ENCODE results near the gene LPP. TPM values are rescaled to one million over a fixed set of nuclear protein-coding genes. Genes with fewer than 3 reads are reported as not detected.

LPP gene
- total RNA-seq, 1 donor from 2014 or later: 218 TPM

DNA sequence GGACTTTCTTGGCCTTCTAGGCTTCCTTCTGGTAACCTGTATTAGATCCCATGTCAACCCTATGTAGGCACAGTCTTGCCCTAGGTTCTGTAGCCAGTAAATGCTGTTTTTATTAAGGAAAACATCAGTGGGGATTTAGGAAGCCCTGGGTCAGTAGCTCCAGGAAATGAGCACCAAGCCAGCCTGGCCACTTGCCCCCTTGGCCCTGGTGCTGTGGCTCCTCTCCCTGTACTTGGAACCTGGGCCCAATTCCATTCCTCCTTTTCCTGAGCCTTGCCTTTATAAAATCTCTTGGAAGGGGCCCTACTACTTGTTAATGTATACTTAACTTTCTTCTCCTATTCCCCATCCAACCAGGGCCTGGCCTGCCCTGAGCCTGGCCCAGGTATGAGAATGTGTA lies 774.0 kb downstream of the LPP start:
- H3K27me3 ChIP-seq (ENCODE audit: control insufficient read depth, insufficient read depth, low read length): no peaks in the 10 kb centered on the region
- TF ChIP-seq, protein P1, sequence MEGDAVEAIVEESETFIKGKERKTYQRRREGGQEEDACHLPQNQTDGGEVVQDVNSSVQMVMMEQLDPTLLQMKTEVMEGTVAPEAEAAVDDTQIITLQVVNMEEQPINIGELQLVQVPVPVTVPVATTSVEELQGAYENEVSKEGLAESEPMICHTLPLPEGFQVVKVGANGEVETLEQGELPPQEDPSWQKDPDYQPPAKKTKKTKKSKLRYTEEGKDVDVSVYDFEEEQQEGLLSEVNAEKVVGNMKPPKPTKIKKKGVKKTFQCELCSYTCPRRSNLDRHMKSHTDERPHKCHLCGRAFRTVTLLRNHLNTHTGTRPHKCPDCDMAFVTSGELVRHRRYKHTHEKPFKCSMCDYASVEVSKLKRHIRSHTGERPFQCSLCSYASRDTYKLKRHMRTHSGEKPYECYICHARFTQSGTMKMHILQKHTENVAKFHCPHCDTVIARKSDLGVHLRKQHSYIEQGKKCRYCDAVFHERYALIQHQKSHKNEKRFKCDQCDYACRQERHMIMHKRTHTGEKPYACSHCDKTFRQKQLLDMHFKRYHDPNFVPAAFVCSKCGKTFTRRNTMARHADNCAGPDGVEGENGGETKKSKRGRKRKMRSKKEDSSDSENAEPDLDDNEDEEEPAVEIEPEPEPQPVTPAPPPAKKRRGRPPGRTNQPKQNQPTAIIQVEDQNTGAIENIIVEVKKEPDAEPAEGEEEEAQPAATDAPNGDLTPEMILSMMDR (IDR thresholded peaks at IDR 0.05; ENCODE audit: insufficient read depth, low read length, poor library complexity, severe bottlenecking): no peak
- H3K36me3 ChIP-seq (ENCODE audit: control insufficient read depth, insufficient read depth, low read length): no peaks in the 10 kb centered on the region
- no peak for DNase-seq (ENCODE audit: low read depth)
- H3K4me3 ChIP-seq (ENCODE audit: low read depth, low read length): no peak overlapping the region

DNA sequence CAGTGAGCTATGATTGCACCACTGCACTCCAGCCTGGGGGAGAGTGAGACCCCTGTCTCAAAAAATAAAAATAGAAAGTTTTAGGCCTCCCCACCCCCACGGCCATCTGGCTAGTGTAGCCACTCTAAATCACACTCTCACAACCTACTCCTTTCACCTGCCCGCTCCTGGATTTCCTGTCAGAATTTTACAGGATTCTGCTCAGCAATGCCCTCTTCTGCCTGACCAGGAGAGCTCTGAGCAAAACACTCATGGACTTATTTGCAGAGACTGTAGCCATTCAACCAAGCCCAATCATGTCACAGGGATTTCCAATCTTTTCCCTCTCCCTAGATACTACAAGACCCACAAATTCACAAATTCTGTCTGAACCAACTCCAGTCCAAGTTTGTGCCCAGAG lies 775.2 kb downstream of the LPP start:
- no peaks in the 10 kb centered on the region for H3K36me3 ChIP-seq (ENCODE audit: control insufficient read depth, insufficient read depth, low read length)
- H3K27me3 ChIP-seq (ENCODE audit: control insufficient read depth, insufficient read depth, low read length): no peaks in the 10 kb centered on the region
- no peak overlapping the region for H3K4me3 ChIP-seq (ENCODE audit: low read depth, low read length)
- no peak for DNase-seq (ENCODE audit: low read depth)
- TF ChIP-seq, protein P1 (IDR thresholded peaks at IDR 0.05; ENCODE audit: insufficient read depth, low read length, poor library complexity, severe bottlenecking): peak; percentile 35

DNA sequence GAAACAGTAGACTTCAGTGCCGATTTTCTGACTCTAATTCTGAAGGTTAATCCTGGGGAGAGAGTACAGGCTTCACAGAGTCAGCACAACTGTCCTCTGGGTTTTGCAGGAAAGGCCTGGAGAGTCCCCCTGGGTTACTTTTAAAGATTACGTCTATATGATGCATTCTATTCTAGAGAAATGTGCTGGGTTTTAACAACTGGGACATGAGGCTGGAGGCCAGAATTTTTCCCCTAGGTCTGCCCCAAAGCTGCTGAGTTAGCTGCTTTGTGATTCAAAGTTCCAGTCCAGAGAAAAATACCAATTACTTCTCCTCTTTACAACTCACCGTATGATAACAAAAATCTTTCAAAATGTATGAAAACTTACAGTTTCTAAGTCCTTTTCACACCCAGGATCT lies 777.1 kb downstream of the LPP start:
- no peak overlapping the region for H3K4me3 ChIP-seq (ENCODE audit: low read depth, low read length)
- no peak for DNase-seq (ENCODE audit: low read depth)
- TF ChIP-seq, protein P1 (IDR thresholded peaks at IDR 0.05; ENCODE audit: insufficient read depth, low read length, poor library complexity, severe bottlenecking): no peak
- no peaks in the 10 kb centered on the region for H3K27me3 ChIP-seq (ENCODE audit: control insufficient read depth, insufficient read depth, low read length)
- H3K36me3 ChIP-seq (ENCODE audit: control insufficient read depth, insufficient read depth, low read length): no peaks in the 10 kb centered on the region

DNA sequence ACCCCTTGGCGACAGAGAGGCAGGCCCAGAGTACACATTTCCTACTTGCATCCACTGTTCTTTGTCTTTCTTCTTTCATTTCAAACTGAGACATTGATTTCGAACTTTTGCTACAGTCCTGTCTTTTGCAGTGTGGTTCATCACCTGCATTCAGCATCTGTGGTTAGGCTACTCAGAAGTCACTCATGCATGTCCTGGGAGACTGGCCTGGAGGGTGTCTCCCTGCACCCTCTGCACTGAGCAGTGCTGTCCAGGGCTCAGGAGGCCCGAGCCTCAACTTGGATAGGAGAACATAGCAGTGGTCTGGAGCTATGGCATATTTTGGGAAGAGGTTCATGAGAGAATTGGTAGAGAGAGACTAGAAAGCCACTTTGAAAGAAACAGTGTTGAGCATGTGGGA lies 777.6 kb downstream of the LPP start:
- Histone ChIP-seq H3K4me3 (ENCODE audit: low read depth, low read length) (no peak overlapping the region), H3K27me3 (ENCODE audit: control insufficient read depth, insufficient read depth, low read length) (no peaks in the 10 kb centered on the region), H3K36me3 (ENCODE audit: control insufficient read depth, insufficient read depth, low read length) (no peaks in the 10 kb centered on the region)
- peak; percentile 47 for DNase-seq (ENCODE audit: low read depth)
- TF ChIP-seq, protein P1 (IDR thresholded peaks at IDR 0.05; ENCODE audit: insufficient read depth, low read length, poor library complexity, severe bottlenecking): no peak

DNA sequence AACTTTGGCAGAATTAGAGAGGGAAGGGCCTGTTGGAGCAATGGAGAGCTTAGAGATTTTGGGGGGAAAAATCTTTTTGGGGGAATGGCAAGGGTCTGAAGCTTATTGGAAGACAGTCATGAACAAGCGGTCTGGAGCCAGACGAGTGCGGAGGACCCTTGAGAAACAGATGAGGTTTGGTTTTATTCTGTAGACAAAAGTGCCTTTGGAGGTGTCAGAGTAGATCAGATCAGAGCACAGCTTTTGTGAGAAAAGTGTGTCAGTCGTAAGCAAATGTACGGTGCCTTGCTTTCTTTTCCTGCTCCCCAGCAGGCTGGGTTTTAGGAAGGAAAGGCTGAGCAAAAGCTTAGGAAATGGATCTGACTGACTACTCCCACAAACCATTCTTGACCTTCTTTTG lies 781.0 kb downstream of the LPP start:
- H3K27me3 ChIP-seq (ENCODE audit: control insufficient read depth, insufficient read depth, low read length): no peaks in the 10 kb centered on the region
- no peak for DNase-seq (ENCODE audit: low read depth)
- H3K4me3 ChIP-seq (ENCODE audit: low read depth, low read length): no peak overlapping the region
- H3K36me3 ChIP-seq (ENCODE audit: control insufficient read depth, insufficient read depth, low read length): no peaks in the 10 kb centered on the region
- TF ChIP-seq, protein P1 (IDR thresholded peaks at IDR 0.05; ENCODE audit: insufficient read depth, low read length, poor library complexity, severe bottlenecking): no peak

DNA sequence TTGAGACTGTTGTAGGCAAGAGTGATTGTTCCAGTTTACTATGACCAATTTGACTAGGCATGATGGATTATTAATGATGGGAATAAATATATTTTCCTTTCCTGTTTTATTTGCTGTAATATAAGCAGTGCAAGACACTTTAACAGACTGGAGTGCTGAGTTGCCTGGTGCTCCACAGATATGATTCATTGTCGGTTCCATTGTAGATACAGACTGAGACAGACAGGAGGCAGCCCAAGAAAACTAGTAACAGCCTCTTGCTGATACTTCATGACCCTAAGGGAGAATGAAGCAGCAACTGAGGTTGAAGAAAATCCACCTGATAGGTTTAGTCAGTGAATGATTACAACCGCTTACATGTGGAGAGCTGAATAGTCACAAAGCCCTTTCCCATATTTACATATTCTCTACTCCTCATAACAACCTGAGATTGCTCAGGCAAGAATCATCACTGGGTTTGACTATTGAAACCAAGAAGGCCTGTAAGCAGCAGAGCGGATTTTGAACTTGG lies 782.7 kb downstream of the LPP start:
- TF ChIP-seq, protein P1 (IDR thresholded peaks at IDR 0.05; ENCODE audit: insufficient read depth, low read length, poor library complexity, severe bottlenecking): no peak
- Histone ChIP-seq H3K27me3 (ENCODE audit: control insufficient read depth, insufficient read depth, low read length) (no peaks in the 10 kb centered on the region), H3K36me3 (ENCODE audit: control insufficient read depth, insufficient read depth, low read length) (no peaks in the 10 kb centered on the region), H3K4me3 (ENCODE audit: low read depth, low read length) (no peak overlapping the region)
- no peak for DNase-seq (ENCODE audit: low read depth)

Data from kidney epithelial cell (primary cell).